ENCODE data around the gene NFIB. TPM values are rescaled to one million over a fixed set of nuclear protein-coding genes. Genes with fewer than 3 reads are reported as not detected.

NFIB gene
- total RNA-seq, 1 donor from 2014 or later: 119 TPM

GRCh38 chr9:14250794-14251153 is 63.2 kb downstream of the NFIB start:
- DNase-seq (ENCODE audit: extremely low read depth, low read depth, low spot score): no peak

- no peak for DNase-seq (ENCODE audit: extremely low read depth, low read depth, low spot score)
Observed at GRCh38 chr9:14249527-14249926, 64.4 kb downstream of the NFIB start.

- DNase-seq (ENCODE audit: extremely low read depth, low read depth, low spot score): no peak
Observed at GRCh38 chr9:14248149-14248548, 65.8 kb downstream of the NFIB start.

GRCh38 chr9:14247577-14247976 is 66.4 kb downstream of the NFIB start:
- DNase-seq (ENCODE audit: extremely low read depth, low read depth, low spot score): no peak

- no peak for DNase-seq (ENCODE audit: extremely low read depth, low read depth, low spot score)
Observed at GRCh38 chr9:14246951-14247350, 67.0 kb downstream of the NFIB start.

- DNase-seq (ENCODE audit: extremely low read depth, low read depth, low spot score): no peak
Observed at GRCh38 chr9:14245901-14246525, 67.9 kb downstream of the NFIB start.

- DNase-seq (ENCODE audit: extremely low read depth, low read depth, low spot score): no peak
Observed at GRCh38 chr9:14243514-14244042, 70.4 kb downstream of the NFIB start.

- DNase-seq (ENCODE audit: extremely low read depth, low read depth, low spot score): no peak
Observed at GRCh38 chr9:14242150-14242805, 71.7 kb downstream of the NFIB start.

GRCh38 chr9:14240537-14240936 is 73.4 kb downstream of the NFIB start:
- DNase-seq (ENCODE audit: extremely low read depth, low read depth, low spot score): no peak

- peak; percentile 97 for DNase-seq (ENCODE audit: extremely low read depth, low read depth, low spot score)
Observed at GRCh38 chr9:14238518-14238917, 75.4 kb downstream of the NFIB start.

GRCh38 chr9:14238079-14238478 is 75.9 kb downstream of the NFIB start:
- DNase-seq (ENCODE audit: extremely low read depth, low read depth, low spot score): peak; percentile 50

GRCh38 chr9:14236591-14236990 is 77.3 kb downstream of the NFIB start:
- no peak for DNase-seq (ENCODE audit: extremely low read depth, low read depth, low spot score)

GRCh38 chr9:14232111-14232510 is 81.8 kb downstream of the NFIB start:
- no peak for DNase-seq (ENCODE audit: extremely low read depth, low read depth, low spot score)

- no peak for DNase-seq (ENCODE audit: extremely low read depth, low read depth, low spot score)
Observed at GRCh38 chr9:14231196-14231990, 82.5 kb downstream of the NFIB start.

- no peak for DNase-seq (ENCODE audit: extremely low read depth, low read depth, low spot score)
Observed at GRCh38 chr9:14228602-14229001, 85.3 kb downstream of the NFIB start.

GRCh38 chr9:14226855-14227532 is 86.9 kb downstream of the NFIB start:
- DNase-seq (ENCODE audit: extremely low read depth, low read depth, low spot score): no peak

GRCh38 chr9:14223081-14223480 is 90.9 kb downstream of the NFIB start:
- DNase-seq (ENCODE audit: extremely low read depth, low read depth, low spot score): no peak

- no peak for DNase-seq (ENCODE audit: extremely low read depth, low read depth, low spot score)
Observed at GRCh38 chr9:14222149-14222835, 91.6 kb downstream of the NFIB start.

- DNase-seq (ENCODE audit: extremely low read depth, low read depth, low spot score): peak; percentile 75
Observed at GRCh38 chr9:14221558-14221957, 92.4 kb downstream of the NFIB start.

GRCh38 chr9:14221119-14221518 is 92.8 kb downstream of the NFIB start:
- DNase-seq (ENCODE audit: extremely low read depth, low read depth, low spot score): no peak

GRCh38 chr9:14220256-14220655 is 93.7 kb downstream of the NFIB start:
- no peak for DNase-seq (ENCODE audit: extremely low read depth, low read depth, low spot score)

Measured in glomerular endothelial cell (primary cell).